Right lobe of liver (tissue), 6 donors: ENCODE results near the gene PRR16. TPM values are rescaled to one million over a fixed set of nuclear protein-coding genes. Genes with fewer than 3 reads are reported as not detected.

ENCODE experiments used
- ATAC-seq, 4 donors: fragments of 200-7000 bp; cut with Tn5 transposase; one replicate each; pipeline ENCODE4 v1.9.1; 2020; ENCODE audit warnings: mild to moderate bottlenecking in 4 of 4, moderate library complexity in 4 of 4
- DNase-seq, 3 donors: peaks; one replicate each; pipeline ENCODE4 v3.0.0-alpha.2; 2020
- H3K27ac ChIP-seq, 3 donors: fragments of 200-600 bp; one replicate each; pipeline ENCODE4 v1.8.0; 2022
- H3K27me3 ChIP-seq, 2 donors: fragments of 200-600 bp; one replicate each; pipeline ENCODE4 v1.8.0; 2022
- H3K36me3 ChIP-seq, 4 donors: fragments of 200-600 bp; sonication (generic) in 1 of 4; one replicate each; pipeline versions ENCODE4 v1.5.1 to v1.8.0; 2017 to 2022; ENCODE audit warnings: control low read depth in 1 of 4
- H3K4me1 ChIP-seq, 4 donors: fragments of 200-600 bp; sonication (generic) in 1 of 4; one replicate each; pipeline versions ENCODE4 v1.5.1 to v1.8.0; 2017 to 2022; ENCODE audit warnings: control low read depth in 1 of 4
- H3K4me3 ChIP-seq, 3 donors: fragments of 200-600 bp; one replicate each; pipeline ENCODE4 v1.8.0; 2022
- H3K9me3 ChIP-seq, 4 donors: fragments of 200-600 bp; sonication (generic) in 1 of 4; one replicate each; pipeline versions ENCODE4 v1.5.1 to v1.8.0; 2017 to 2022; ENCODE audit warnings: control low read depth in 1 of 4
- POLR2A ChIP-seq: fragments of 450-650 bp; IDR thresholded peaks from one replicate; pipeline ENCODE4 v1.6.1; 2017; ENCODE audit warnings: antibody characterized with exemption, mild to moderate bottlenecking
- WGBS: methylation state at CpG from one replicate; pipeline ENCODE4 v1.1.6; 2018; ENCODE audit warnings: low coverage, low lambda C conversion rate; ENCODE audit not compliant: insufficient coverage; ENCODE audit errors: missing lambda C conversion rate; 5-methylcytosine and 5-hydroxymethylcytosine counted together
- intact Hi-C, 2 donors: fragments of 100-400 bp; cut with DNase I; formaldehyde crosslinking; loops; one replicate each; pipeline versions ENCODE4 v1.11.2 to v1.14.1; 2022
- total RNA-seq, 6 experiments: library from RNA; depleted of rRNA in 2 of 6; stranded (reverse); fragments of >200 nt in 2 of 6; fragmentation: NEBNext Ultra II Directional in 3 of 6; extraction: Animal tissue kit (Norgen Biotek cat#: 25700) in 3 of 6; gene quantifications; one replicate each; pipeline versions ENCODE4 v1.1.0 to v1.2.4, GENCODE V29; 2016 to 2023
- TF ChIP-seq, protein P1 (sequence below), 4 donors: fragments of 200-600 bp in 3 of 4; fragments of 450-650 bp in 1 of 4; IDR thresholded peaks; one replicate each; pipeline versions ENCODE4 v1.5.1 to v1.8.0; 2016 to 2022; ENCODE audit warnings: antibody characterized with exemption in 4 of 4, mild to moderate bottlenecking in 2 of 4
- donor health status: DM: no; HTN: yes; CAD: no.
- donor health status: DM: no; HTN: no; CAD: no.
- donor health status: DM: no; HTN: no; CAD: no.
- donor health status: DM: no; HTN: yes; CAD: no.
- donor health status: DM: no; HTN: yes; CAD: no.

PRR16 gene
- total RNA-seq, 6 experiments from 2014 or later, result 0.16 to 1.2 (median 0.39) TPM; not detected in 1

DNA sequence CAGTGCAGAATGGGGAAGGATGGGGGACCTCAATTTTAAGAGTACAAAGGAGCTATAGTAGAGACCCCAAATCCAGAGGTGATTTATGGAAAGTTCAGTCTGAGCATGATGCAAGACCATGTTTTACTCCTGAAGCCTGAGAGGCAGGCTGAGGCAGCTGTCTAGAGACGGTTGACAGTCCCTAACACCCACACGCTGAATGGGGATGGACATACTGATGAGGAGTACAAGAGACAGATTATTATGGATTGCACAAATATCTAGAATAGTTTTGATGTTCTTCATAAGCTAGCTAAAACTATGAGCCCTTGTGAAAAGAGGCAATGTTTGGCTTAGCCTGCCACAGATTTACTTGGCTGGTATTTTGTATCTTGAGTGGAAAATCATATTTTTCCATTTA lies 64.5 kb downstream of the PRR16 start:
- DNase-seq (no peak), ATAC-seq (no peak)
- Histone ChIP-seq H3K9me3 (no peaks in the 10 kb centered on the region), H3K27ac (no peak overlapping the region), H3K36me3 (no peaks in the 10 kb centered on the region), H3K4me3 (no peak overlapping the region), H3K4me1 (no peaks in the 10 kb centered on the region), H3K27me3 (no peaks in the 10 kb centered on the region)
- TF ChIP-seq, protein P1, sequence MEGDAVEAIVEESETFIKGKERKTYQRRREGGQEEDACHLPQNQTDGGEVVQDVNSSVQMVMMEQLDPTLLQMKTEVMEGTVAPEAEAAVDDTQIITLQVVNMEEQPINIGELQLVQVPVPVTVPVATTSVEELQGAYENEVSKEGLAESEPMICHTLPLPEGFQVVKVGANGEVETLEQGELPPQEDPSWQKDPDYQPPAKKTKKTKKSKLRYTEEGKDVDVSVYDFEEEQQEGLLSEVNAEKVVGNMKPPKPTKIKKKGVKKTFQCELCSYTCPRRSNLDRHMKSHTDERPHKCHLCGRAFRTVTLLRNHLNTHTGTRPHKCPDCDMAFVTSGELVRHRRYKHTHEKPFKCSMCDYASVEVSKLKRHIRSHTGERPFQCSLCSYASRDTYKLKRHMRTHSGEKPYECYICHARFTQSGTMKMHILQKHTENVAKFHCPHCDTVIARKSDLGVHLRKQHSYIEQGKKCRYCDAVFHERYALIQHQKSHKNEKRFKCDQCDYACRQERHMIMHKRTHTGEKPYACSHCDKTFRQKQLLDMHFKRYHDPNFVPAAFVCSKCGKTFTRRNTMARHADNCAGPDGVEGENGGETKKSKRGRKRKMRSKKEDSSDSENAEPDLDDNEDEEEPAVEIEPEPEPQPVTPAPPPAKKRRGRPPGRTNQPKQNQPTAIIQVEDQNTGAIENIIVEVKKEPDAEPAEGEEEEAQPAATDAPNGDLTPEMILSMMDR (IDR thresholded peaks at IDR 0.05), result no peak
- TF ChIP-seq POLR2A, result no peak
- 75% methylated on average over 2 of the region's 2 CpGs for WGBS
- intact Hi-C loops, result no loop called here

DNA sequence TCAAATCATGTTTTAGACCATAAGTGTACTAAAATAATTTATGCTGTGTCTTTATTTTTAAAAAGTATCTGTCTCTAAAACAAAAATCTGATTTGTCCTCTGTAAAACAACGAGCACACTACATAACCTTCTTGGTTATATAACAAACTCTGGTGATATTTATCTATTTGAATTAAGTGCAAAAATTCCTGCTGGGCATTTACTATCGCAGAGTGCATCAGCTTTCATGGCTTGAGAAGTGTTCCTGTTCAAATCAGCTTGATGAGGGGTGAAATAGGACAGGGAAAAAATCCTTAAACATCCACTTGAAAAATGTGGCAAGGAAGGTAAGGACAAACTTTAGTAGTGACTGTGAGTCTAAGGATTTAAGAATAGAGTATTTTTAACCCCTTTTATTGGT lies 65.3 kb downstream of the PRR16 start:
- H3K27me3 ChIP-seq, result no peaks in the 10 kb centered on the region
- no peak overlapping the region for H3K27ac ChIP-seq
- intact Hi-C loops, result no loop called here
- ATAC-seq (no peak), DNase-seq (no peak)
- no peak overlapping the region for H3K4me3 ChIP-seq
- 44% methylated on average over 2 of the region's 2 CpGs for WGBS
- H3K9me3 ChIP-seq, result no peaks in the 10 kb centered on the region
- no peaks in the 10 kb centered on the region for H3K4me1 ChIP-seq
- no peaks in the 10 kb centered on the region for H3K36me3 ChIP-seq
- TF ChIP-seq, protein P1 (IDR thresholded peaks at IDR 0.05), result no peak
- TF ChIP-seq POLR2A, result no peak

DNA sequence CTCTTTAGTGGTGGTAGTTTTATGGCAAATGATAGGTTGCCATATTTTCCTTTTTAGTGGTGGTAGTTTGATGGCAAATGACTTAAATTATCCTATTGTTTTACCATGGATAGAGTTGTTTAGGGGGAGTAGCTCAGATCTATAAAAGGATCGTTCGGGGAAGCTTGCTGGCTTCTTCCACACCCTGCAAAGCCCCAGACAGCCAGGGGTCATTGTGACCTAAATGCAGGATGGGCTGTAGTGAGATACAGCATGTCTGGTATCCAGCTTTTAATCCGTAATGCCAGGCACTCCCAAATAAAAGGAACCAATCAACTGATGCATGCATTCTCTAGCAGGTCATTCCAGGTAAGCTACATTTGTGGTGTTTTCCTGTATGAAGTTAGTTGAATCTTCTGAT lies 67.1 kb downstream of the PRR16 start:
- DNase-seq, result no peak
- no peak for TF ChIP-seq POLR2A
- TF ChIP-seq, protein P1 (IDR thresholded peaks at IDR 0.05), result no peak
- no peaks in the 10 kb centered on the region for H3K9me3 ChIP-seq
- intact Hi-C loops, result no loop called here
- H3K36me3 ChIP-seq, result no peaks in the 10 kb centered on the region
- no peak for ATAC-seq
- H3K4me1 ChIP-seq, result no peaks in the 10 kb centered on the region
- H3K4me3 ChIP-seq, result no peak overlapping the region
- 27% methylated on average over 3 of the region's 3 CpGs for WGBS
- H3K27me3 ChIP-seq, result no peaks in the 10 kb centered on the region
- no peak overlapping the region for H3K27ac ChIP-seq

DNA sequence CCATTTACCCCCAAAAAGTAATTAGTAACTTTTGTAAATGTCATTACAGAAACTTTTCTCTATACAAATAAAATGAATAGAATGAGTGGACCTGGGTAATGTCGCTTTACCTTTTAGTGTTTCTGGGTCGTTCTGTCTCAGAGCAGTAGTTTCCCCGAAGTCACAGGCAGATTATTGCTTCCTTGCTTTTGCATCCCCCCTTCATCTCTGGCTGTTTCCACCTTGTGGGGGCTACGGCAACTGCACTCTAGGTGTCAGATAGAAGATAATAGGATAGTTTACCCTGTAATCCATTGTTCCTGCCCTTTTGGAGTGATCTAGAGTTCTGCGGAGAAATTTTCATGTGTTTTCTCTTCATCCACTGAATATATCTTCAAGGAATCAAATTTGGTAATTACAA lies 68.7 kb downstream of the PRR16 start:
- 32% methylated on average over 5 of the region's 5 CpGs for WGBS
- H3K27me3 ChIP-seq, result no peaks in the 10 kb centered on the region

More for the DNA sequence above, 68.7 kb downstream of the PRR16 start:
- H3K27ac ChIP-seq, result no peak overlapping the region
- H3K36me3 ChIP-seq, result no peaks in the 10 kb centered on the region
- intact Hi-C loops, result no loop called here
- H3K4me1 ChIP-seq, result no peaks in the 10 kb centered on the region
- no peak for DNase-seq
- no peak for ATAC-seq
- no peaks in the 10 kb centered on the region for H3K9me3 ChIP-seq
- no peak for TF ChIP-seq POLR2A
- TF ChIP-seq, protein P1 (IDR thresholded peaks at IDR 0.05), result no peak
- H3K4me3 ChIP-seq, result no peak overlapping the region
